Transverse colon (tissue), 4 donors: ENCODE data around the gene LMF2. TPM values are rescaled to one million over a fixed set of nuclear protein-coding genes. Genes with fewer than 3 reads are reported as not detected.
A peak's percentile ranks its signal among the peaks of the same experiment; 100 is the strongest.

Source experiments
- DNase-seq: peaks from one replicate; pipeline ENCODE4 v3.0.0-alpha.2; 2019
- H3K27ac ChIP-seq, 4 donors: fragments of 200-600 bp; sonication (generic); 2 replicates each; pipeline ENCODE4 v1.5.1; 2016 to 2018; ENCODE audit warnings: inconsistent platforms in 4 of 4
- H3K27me3 ChIP-seq: fragments of 200-600 bp; sonication (generic); 2 replicates; pipeline ENCODE4 v1.5.1; 2017; ENCODE audit warnings: inconsistent platforms
- H3K36me3 ChIP-seq, 4 donors: fragments of 200-600 bp; sonication (generic); 2 replicates each; pipeline ENCODE4 v1.5.1; 2017 to 2019; ENCODE audit warnings: inconsistent platforms in 4 of 4
- H3K4me1 ChIP-seq, 4 donors: fragments of 200-600 bp; sonication (generic); 2 replicates each; pipeline ENCODE4 v1.5.1; 2017 to 2020; ENCODE audit warnings: inconsistent platforms in 4 of 4
- H3K4me3 ChIP-seq, 4 donors: fragments of 200-600 bp; sonication (generic); 1 replicate in 1 of 4; 2 replicates in 3 of 4; pipeline versions ENCODE4 v1.5.1 to v1.6.1; 2017 to 2019; ENCODE audit warnings: inconsistent platforms in 4 of 4
- H3K9me3 ChIP-seq, 2 donors: fragments of 200-600 bp; sonication (generic); 2 replicates each; pipeline ENCODE4 v1.5.1; 2017 to 2019; ENCODE audit warnings: inconsistent platforms in 2 of 2
- EP300 ChIP-seq: sonication (generic); formaldehyde crosslinking; IDR thresholded peaks from one replicate; pipeline ENCODE4 v1.6.1; 2017; ENCODE audit warnings: antibody characterized with exemption, low read depth
- POLR2A ChIP-seq: fragments of 450-650 bp; IDR thresholded peaks from one replicate; pipeline ENCODE4 v1.6.1; 2016; ENCODE audit warnings: antibody characterized with exemption, mild to moderate bottlenecking, moderate library complexity
- POLR2AphosphoS5 ChIP-seq, 3 donors: sonication (generic); formaldehyde crosslinking; IDR thresholded peaks; one replicate each; pipeline ENCODE4 v1.6.1; 2016; ENCODE audit warnings: antibody characterized with exemption in 3 of 3
- WGBS, 2 donors: methylation state at CpG; one replicate each; pipeline ENCODE4 v1.1.5; 2018; ENCODE audit warnings: low coverage in 1 of 2; 5-methylcytosine and 5-hydroxymethylcytosine counted together
- in situ Hi-C, 4 donors: fragments of 200-750 bp; cut with MboI; loops; one replicate each; pipeline versions ENCODE4 v1.15.0 to v1.15.1; 2017; ENCODE audit warnings: low sequenced_read_pairs in 3 of 4, low pct_ligation_motif_present in 1 of 4, low pct_unique_long_range_greater_than_20kb in 1 of 4
- intact Hi-C: fragments of 100-400 bp; cut with DNase I; formaldehyde crosslinking; loops from one replicate; pipeline ENCODE4 v1.15.1; 2023; ENCODE audit warnings: low total_unique reads
- total RNA-seq, 4 donors: library from RNA; depleted of rRNA; stranded (reverse); fragments of >200 nt; gene quantifications; one replicate each; pipeline ENCODE4 v1.1.0, GENCODE V29; 2016
- TF ChIP-seq, protein P1 (sequence below), 5 experiments: fragments of 200-600 bp in 3 of 5; fragments of 450-650 bp in 2 of 5; sonication (generic) in 3 of 5; IDR thresholded peaks; 1 replicate in 2 of 5; 2 replicates in 3 of 5; pipeline ENCODE4 v1.5.1; 2016 to 2017; ENCODE audit warnings: antibody characterized with exemption in 5 of 5, inconsistent platforms in 3 of 5, mild to moderate bottlenecking in 2 of 5, moderate library complexity in 1 of 5

The LMF2 gene
- total RNA-seq, 4 donors from 2014 or later, result 54.0 to 119 (median 79.9) TPM

DNA sequence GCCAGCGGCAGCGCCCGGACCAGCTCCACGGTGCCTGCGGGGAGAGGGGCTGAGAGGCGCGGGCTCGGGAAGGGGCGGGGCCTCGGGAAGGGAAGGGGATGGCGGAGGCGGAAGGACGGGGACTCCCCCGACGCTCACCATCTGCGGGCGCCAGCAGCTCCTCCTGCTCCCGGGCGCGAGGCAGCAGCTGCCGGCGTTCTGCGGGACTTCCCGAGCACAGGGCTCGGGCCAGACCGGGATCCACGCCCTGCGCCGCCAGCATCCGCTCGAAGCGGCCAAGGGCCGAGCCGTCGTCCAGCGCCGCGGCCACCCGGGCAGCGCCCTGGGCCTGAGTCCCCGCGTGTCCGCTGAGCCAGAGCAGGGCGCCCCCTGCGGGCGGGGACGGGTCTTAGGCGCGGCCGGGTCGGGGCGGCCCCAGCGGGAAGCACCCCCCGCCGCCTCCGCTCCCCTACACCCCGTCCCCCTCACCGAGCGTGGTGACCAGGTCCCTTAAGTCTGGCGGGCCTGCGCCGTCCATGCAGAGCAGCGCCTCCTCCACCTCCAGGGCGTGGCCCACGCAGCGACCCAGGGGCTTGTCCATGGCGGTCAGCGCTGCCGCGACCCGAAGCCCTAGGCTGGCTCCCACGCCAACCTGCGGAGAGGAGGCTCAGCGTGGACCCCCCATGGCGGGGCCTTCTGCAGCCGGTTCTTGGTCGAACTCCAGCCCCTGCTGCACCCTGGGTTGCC lies 18.8 kb upstream of the LMF2 start:
- H3K4me1 ChIP-seq, result peaks cover 14 to 59% (median 48%) of the 10 kb centered on the region in 4 donors
- in situ Hi-C loops (no loop called here), intact Hi-C loops (no loop called here)
- peaks cover 0 to 11% (median 0%) of the 10 kb centered on the region in 4 donors for H3K36me3 ChIP-seq
- peak overlapping the region; percentile 95 to 99 (median 98) for H3K27ac ChIP-seq
- H3K27me3 ChIP-seq, result no peaks in the 10 kb centered on the region
- no peak for TF ChIP-seq POLR2A
- no peak for TF ChIP-seq EP300
- TF ChIP-seq, protein P1, sequence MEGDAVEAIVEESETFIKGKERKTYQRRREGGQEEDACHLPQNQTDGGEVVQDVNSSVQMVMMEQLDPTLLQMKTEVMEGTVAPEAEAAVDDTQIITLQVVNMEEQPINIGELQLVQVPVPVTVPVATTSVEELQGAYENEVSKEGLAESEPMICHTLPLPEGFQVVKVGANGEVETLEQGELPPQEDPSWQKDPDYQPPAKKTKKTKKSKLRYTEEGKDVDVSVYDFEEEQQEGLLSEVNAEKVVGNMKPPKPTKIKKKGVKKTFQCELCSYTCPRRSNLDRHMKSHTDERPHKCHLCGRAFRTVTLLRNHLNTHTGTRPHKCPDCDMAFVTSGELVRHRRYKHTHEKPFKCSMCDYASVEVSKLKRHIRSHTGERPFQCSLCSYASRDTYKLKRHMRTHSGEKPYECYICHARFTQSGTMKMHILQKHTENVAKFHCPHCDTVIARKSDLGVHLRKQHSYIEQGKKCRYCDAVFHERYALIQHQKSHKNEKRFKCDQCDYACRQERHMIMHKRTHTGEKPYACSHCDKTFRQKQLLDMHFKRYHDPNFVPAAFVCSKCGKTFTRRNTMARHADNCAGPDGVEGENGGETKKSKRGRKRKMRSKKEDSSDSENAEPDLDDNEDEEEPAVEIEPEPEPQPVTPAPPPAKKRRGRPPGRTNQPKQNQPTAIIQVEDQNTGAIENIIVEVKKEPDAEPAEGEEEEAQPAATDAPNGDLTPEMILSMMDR (IDR thresholded peaks at IDR 0.05), result peak; percentile 37 to 76 (median 69)
- peak; percentile 10 to 60 (median 46) for TF ChIP-seq POLR2AphosphoS5 (IDR thresholded peaks at IDR 0.05)
- H3K4me3 ChIP-seq, result peak overlapping the region; percentile 58 to 86 (median 74)
- peak; percentile 88 for DNase-seq
- H3K9me3 ChIP-seq, result no peaks in the 10 kb centered on the region
- 1% methylated on average over 50 of the region's 77 CpGs; no CpG with 5 or more reads in 1 of the 2 donors for WGBS, 2 donors

DNA sequence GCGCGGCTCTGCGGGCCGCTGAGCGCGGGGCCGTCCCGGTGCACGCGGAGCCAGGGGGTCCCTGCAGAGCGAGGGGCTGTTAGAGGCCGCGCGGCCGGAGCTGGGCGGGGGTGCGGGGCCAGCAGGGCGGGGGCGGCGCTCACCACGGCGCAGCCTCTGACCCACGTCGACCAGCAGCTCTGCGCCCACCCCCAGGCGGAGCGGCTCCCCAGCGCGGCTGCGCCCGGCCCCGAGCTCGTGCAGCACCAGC lies 18.3 kb upstream of the LMF2 start:
- no peaks in the 10 kb centered on the region for H3K9me3 ChIP-seq
- H3K27ac ChIP-seq, result peak overlapping the region; percentile 95 to 99 (median 98)
- peak overlapping the region; percentile 58 to 86 (median 74) for H3K4me3 ChIP-seq
- WGBS, 2 donors, result 0% methylated on average over 1 of the region's 33 CpGs; no CpG with 5 or more reads in 1 of the 2 donors
- TF ChIP-seq EP300 (no peak), POLR2AphosphoS5 (IDR thresholded peaks at IDR 0.05) (no peak), POLR2A (no peak)
- TF ChIP-seq, protein P1 (IDR thresholded peaks at IDR 0.05), result no peak
- H3K27me3 ChIP-seq, result no peaks in the 10 kb centered on the region
- peaks cover 14 to 54% (median 43%) of the 10 kb centered on the region in 4 donors for H3K4me1 ChIP-seq
- no peak for DNase-seq
- in situ Hi-C loops (no loop called here), intact Hi-C loops (no loop called here)
- peaks cover 0 to 11% (median 0%) of the 10 kb centered on the region in 4 donors for H3K36me3 ChIP-seq

GRCh38 chr22:50525104-50525857 lies 17.8 kb upstream of the LMF2 start, which contains the start of gene SCO2:
Gene SCO2, minus strand, starts transcription at chr22:50525598. Its CDS starts 1,187 bp downstream, at chr22:50524411.
- Histone ChIP-seq H3K27ac (peak within 1 kb of the TSS; percentile 95 to 99 (median 98)), H3K36me3 (peaks cover 0 to 11% (median 0%) of the 10 kb centered on the region in 4 donors), H3K4me3 (peak within 1 kb of the TSS; percentile 58 to 86 (median 74)), H3K9me3 (no peaks in the 10 kb centered on the region), H3K4me1 (peaks cover 14 to 49% (median 38%) of the 10 kb centered on the region in 4 donors), H3K27me3 (no peaks in the 10 kb centered on the region)
- TF ChIP-seq, protein P1 (IDR thresholded peaks at IDR 0.05), result peak in 4 of 5 experiments; percentile 24 to 56 (median 42)
- TF ChIP-seq POLR2A, result peak; percentile 90
- TF ChIP-seq POLR2AphosphoS5 (IDR thresholded peaks at IDR 0.05), result peak; percentile 90 to 98 (median 91)
- no peak for TF ChIP-seq EP300
- 1% methylated on average over 49 of the region's 84 CpGs; no CpG with 5 or more reads in 1 of the 2 donors for WGBS, 2 donors
- intact Hi-C loops, result no loop called here
- DNase-seq, result peak; percentile 98
- in situ Hi-C loops, result no loop called here

DNA sequence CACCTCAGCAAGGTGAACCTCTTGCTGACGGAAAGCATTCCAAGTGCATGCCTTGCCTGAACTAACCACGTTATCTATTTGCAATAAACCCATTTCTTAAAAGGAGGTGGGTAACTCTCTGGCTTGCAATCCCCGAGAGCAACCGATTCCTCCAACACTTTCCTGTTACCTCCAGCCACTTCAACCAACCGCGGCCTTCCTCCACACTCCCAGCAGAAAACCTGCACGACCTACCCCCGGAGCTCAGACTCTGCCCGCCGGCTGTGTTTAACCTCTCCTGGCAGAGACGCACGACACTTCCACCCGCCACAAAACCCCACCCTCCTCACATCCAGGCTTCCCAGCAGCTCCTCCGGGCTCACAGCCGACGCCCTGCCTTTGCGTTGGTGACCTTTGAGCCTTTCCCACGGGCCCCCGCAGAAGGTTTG lies 17.2 kb upstream of the LMF2 start:
- no peaks in the 10 kb centered on the region for H3K27me3 ChIP-seq
- in situ Hi-C loops (no loop called here), intact Hi-C loops (no loop called here)
- no peak for DNase-seq
- 5% methylated on average over 19 of the region's 19 CpGs; no CpG with 5 or more reads in 1 of the 2 donors for WGBS, 2 donors
- H3K9me3 ChIP-seq, result no peaks in the 10 kb centered on the region
- peak overlapping the region; percentile 95 to 99 (median 98) for H3K27ac ChIP-seq
- TF ChIP-seq, protein P1 (IDR thresholded peaks at IDR 0.05), result no peak
- TF ChIP-seq POLR2A (no peak), EP300 (no peak), POLR2AphosphoS5 (IDR thresholded peaks at IDR 0.05) (no peak)
- H3K4me3 ChIP-seq, result peak overlapping the region; percentile 58 to 86 (median 74)
- H3K4me1 ChIP-seq, result peaks cover 14 to 48% (median 36%) of the 10 kb centered on the region in 4 donors
- peaks cover 0 to 11% (median 1%) of the 10 kb centered on the region in 4 donors for H3K36me3 ChIP-seq
